NCI-H446 (cell line): ENCODE data around the gene IPO9.

Source experiments
- DNase-seq, 2 experiments: peaks; one replicate each; lab custom pipeline; 2025; lab: John Stamatoyannopoulos, UW

The IPO9 gene

DNA sequence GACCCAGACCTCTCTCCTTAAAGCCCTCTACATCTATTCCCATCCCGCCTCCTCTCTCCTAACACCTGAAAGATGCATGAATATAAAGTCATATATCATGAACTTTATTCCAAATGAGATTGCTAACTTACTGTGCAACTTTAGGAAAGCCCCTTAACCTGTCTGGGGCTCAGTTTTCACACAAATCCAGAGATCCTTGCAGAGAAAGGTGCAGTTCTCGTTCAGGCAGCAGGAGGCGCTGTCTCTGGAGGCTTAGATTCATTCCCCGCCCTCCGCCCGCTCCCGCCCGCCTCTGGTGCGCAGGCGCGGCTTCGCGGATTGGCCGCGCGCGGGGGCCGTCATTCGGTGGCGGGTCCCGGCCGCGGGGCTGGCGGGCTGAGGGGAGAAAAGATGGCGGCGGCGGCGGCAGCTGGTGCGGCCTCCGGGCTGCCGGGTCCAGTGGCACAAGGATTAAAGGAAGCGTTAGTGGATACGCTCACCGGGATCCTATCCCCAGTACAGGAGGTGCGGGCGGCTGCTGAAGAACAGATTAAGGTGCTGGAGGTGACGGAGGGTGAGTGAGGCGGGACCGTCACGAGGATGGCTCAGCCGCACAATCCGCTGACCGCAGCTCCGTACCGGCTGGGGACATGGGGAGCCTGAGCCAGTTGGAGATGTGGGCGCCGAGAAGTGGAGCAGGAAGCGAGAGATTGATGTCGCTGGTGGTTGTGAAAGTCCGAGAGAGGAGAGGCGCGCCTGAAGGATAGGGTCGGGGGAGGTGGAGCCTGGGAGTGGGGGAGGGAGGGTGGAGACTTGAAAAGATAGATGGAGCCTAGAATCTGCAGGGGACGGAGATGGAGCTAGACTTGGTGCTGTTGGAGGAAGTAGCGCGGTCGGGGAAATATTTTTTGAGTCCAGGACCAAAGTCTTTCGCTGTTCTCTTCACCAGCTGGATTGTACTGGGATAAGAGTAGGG, at the start of gene IPO9:
IPO9 (plus strand) TSS at position 338 of the 955 bp plus-strand sequence; CDS start at position 391, 53 bp downstream.
- DNase-seq, result peak; percentile 96 to 97

DNA sequence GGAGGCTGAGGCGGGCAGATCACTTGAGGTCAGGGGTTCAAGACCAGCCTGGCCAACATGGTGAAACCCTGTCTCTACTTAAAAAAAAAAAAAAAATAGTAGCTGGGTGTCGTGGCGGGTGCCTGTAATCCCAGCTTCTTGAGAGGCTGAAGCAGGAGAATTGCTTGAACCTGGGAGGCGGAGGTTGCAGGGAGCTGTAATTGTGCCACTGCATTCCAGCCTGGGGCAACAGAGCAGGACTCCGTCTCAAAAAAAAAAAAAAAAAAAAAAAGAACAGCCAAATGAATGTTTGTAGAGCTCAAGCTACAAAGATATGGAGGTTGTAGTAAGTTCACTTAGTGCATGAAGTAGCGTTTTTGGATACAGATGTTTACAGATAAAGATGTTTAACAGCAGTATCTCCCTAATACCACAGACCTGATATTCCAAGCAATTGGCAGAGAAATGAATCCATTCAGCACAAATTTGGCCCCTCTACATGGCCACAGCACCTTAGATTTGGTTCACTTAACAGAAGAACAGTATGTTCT, 49.5 kb upstream of the IPO9 start:
- no peak for DNase-seq

DNA sequence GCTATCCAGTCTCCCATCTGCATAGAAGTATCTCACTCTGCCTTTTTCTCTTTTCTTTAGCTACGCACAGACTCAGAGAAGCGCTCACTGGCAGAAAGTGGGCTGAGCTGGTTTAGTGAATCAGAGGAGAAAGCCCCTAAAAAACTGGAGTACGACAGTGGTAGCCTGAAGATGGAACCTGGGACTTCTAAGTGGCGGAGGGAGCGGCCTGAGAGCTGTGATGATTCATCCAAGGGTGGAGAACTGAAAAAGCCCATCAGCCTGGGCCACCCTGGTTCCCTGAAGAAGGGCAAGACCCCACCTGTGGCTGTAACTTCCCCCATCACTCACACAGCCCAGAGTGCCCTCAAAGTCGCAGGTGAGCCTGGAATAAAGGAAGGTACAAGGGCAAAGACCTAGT, 48.0 kb upstream of the IPO9 start:
- no peak for DNase-seq

DNA sequence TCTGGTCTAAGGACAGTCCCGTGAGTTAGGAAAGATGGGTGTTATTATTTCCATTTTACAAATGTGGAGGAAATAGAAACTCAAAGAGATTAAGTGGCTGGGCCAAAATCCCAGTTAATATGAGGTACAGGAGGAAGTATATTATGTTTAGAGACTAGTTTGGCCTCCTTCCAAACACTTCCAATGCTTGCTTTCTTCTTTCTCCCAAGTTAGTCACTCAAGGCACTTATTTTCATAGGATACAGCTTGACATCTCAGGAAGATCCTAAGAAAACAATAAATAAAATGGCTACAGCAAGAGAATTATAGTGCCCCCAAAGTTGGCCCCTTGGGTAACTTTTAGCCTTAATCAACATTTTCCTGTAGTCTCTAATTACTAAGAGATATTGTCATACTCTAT, 47.5 kb upstream of the IPO9 start:
- no peak for DNase-seq

DNA sequence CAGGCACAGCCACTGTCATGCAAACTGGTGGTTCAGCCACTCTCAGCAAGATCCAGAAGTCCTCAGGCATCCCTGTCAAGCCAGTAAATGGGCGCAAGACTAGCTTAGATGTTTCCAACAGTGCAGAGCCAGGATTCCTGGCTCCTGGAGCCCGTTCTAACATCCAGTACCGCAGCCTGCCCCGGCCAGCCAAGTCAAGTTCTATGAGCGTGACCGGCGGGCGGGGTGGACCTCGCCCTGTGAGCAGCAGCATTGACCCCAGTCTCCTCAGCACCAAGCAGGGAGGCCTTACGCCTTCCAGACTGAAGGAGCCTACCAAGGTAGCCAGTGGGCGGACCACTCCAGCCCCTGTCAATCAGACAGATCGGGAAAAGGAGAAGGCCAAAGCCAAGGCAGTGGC, 46.6 kb upstream of the IPO9 start:
- no peak for DNase-seq

DNA sequence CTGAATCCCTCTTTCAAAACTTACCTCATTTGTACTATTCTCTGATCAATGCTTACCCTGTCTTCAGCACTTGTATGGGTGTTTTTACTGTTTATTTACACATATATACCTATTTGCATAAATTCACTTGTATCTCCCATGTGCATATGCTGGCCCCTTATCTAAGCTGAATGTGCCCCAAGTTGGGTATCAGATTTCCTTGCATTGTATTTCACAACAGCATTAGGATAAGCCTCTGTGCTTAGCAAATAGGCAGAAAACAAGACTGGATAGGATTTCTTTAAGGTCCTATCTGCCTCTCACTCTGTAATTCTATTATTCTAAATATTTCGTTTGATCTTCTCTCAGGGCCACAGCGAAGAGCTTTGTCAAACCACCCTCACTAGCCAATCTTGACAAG, 45.9 kb upstream of the IPO9 start:
- no peak for DNase-seq

DNA sequence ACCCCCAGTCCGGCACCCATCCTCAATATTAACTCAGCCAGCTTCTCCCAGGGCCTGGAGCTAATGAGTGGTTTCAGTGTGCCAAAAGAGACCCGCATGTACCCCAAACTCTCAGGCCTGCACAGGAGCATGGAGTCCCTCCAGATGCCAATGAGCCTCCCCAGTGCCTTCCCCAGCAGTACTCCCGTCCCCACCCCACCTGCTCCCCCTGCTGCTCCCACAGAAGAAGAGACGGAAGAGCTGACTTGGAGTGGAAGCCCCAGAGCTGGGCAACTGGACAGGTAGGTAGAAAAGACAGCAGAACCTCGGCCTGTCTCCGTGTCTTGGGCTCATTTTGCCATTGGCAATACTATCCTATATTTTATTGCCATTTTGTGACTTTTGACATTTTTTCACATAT, 45.4 kb upstream of the IPO9 start:
- DNase-seq, result no peak

DNA sequence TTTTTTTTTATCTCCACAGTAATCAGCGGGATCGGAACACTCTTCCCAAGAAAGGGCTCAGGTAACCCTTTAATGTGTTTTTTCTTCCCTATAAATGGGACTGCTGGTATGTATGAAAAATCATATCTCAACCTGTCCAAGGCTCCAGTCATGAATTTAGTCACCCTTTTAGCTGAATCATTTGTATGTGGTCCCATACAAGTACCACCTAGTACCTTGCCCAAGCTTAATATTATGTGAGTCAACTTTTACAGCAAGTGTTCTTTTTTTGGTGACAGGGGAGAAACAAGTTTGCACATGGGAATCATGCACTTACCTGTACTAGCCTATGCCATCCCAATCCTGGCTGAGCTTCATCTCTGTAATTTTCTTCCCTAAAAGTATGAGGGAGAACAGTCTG, 43.7 kb upstream of the IPO9 start:
- DNase-seq, result no peak

DNA sequence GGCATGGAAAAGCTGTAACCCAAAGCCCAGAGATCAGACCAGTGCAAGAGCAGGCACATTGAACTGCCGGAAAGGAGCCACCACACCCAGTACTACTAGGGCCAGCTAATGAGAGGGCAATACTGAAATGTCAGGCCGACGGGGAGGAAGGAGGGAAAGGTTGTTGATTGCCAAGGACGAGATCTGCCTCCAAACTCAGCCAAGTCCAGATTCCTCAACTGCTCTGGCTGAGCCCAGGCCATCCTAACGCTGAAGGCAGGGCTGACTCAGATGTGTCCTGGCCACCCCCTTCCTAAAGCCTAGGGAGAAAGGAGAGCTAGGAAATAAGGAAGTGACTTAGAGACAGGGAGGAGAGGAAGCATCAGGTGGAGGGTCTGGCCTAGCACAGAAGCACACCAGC, 42.1 kb upstream of the IPO9 start:
- DNase-seq, result no peak

DNA sequence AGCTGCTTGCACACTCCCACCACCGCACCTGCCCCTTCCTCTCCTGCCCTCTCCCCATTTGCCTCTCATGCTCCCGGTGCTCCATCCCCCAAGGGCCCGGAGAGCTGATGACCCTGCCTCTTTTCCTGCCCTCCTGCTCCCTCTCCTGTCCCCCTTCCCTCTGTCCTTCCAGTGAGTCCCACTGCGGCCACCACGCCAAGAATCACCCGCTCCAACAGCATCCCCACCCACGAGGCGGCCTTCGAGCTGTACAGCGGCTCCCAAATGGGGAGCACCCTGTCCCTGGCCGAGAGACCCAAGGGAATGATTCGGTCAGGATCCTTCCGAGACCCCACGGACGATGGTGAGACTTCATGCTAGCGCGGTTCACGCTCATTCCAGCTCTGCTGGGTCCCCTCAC, 40.7 kb upstream of the IPO9 start:
- DNase-seq, result no peak

DNA sequence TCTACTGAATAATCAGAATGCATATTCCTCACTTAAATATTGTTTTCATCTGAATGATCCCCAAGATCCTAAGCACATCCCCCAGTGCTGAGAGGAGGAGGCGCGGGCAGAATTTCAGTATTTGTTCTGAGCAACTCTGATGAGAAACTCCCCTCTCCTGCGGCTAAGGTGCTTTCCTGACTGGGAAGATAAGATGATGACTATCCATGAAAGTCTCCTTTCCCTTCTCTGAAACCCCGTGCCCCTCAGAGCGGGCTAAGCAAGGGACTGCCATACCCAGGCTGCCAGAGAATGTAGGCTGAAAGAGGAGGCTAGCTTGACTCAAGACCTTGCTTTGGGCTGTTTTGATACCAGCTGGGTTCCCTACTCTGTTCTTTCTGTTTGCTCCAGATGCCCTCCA, 39.7 kb upstream of the IPO9 start:
- no peak for DNase-seq

DNA sequence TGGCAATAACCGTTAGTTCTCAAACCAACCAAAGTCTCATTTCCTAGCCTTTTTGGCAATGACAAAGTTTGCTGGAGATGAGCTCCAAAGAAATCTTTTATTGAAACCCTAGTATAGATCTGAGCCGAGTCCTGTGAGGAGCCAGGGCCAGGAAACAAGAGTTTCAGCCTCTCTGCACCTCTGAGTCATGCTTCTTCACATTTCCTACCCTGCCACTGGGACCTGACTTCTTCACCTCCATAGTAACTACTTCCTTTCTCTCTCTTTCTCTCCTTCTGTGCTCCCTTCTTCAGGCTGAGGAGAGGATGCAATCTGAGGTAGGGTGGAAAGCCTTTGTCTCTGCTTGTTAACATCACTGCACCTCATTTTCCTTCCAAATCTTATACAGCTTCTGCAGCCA, 38.7 kb upstream of the IPO9 start:
- DNase-seq, result peak in 1 of 2 experiments; percentile 48

DNA sequence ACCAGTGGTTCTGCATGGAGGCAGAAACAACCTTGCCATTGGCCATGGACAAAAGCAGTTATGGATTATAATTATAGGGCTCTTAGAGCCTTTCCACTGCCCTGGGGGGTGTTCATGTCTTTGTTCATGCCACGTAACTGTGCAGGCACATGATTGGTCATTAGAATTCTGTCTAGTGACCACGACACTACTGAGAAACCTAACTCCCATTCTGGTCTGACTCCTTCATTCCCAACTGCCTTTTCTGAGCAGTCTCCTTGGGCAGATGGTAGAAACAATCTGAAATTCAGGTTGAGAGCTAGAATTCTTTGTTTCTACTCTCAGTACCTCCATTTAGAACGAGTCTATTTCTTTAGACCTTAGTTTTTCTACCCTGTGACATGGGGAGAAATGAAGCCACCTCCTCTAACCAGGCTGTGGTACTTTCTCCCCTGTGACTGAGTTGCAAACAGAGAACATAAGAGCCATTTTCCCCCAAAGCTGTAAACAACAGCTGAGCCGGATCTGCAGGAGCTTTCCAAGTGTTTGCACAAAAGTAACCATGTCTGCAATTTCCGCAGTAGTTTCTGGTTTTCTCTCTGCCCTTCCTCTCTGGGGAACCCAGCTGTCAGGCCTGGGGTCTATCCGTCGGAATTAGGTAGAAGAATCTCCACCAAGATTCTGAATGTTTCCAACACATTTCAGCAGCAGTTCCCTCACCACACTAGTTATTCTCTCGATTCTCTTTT, 37.7 kb upstream of the IPO9 start:
- DNase-seq, result peak; percentile 61 to 67

DNA sequence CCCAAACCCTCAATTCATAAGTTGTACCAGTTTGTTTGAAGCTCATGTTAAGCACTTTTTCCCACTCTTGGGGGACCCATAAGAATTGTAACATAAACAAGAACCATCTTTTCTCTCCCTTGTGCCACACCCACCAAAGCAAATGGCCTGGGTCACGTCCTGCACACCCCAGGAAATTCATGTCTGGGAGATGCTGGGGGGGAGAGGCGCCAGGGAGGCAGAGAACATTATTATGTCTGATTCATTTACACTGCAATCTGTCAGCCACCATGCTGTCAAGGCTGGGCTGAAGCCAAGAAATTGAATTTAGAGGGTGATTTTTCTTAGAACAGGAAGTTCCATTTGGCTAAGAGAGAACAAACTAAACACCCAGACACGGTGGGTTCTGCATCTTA, 37.2 kb upstream of the IPO9 start:
- DNase-seq, result peak; percentile 87 to 88

DNA sequence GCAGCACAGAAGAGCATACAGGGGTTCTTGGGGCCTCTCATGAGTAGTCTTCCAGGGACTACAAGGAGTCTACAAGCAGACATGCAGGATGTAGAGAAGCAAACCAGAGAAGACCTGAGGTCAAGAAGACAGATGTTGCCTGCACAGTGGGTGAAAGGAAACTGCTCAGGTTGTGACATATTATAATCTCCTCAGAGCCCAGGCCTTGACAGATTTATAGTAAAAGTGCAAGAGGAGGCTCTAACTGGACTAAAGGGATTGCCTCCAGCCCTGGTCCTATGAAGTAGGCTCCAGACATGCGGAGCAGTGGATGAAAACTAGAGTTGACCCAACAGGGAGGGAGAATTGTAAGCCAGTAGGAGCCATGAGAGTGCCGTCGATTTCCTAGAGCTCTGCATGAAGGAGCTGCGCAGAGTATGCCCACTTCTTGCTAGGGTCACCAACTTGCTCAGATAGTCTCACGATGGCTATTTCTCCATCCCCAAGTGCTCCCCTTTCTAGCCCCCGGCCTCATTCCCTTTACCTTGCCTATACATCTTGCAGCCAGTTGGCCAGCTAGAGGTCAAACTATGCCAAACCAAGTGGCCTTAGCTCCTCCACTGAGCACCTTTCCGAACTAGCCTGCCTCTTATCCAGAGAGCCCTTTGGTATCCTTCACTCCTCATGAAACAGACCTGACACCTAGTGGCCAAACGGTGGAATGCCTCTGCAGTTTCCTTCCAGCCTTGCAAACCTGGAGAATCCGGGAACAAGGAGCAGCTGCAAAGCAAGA, 36.2 kb upstream of the IPO9 start:
- peak; percentile 73 to 89 for DNase-seq

DNA sequence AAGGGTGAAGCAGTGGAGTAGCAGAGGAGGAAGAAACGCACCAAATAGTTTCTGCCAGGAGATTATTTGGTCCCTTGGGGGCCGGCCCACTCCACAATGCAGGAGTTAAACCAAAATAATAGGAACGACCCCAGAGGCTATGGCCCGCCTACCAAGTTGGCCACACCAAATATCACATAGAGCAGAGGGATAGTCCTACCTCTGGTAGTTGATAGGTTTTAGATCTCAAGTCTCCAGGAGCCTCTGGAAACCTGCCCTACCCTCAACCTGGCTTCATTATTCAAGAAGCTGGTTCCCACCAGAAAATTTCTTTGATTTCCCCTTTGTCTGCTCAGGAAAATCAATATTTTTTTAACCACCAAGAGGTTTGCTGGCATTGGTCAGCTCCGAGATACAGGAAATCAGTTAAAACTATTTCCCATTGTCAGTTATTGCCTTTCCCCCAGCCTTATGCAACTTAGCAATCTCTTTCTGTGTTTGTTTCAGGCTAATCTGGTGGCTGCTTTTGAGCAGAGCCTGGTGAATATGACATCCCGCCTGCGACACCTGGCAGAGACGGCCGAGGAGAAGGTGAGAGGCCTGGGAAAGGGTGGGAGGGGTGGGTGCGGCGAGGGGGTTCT, 35.5 kb upstream of the IPO9 start:
- no peak for DNase-seq

DNA sequence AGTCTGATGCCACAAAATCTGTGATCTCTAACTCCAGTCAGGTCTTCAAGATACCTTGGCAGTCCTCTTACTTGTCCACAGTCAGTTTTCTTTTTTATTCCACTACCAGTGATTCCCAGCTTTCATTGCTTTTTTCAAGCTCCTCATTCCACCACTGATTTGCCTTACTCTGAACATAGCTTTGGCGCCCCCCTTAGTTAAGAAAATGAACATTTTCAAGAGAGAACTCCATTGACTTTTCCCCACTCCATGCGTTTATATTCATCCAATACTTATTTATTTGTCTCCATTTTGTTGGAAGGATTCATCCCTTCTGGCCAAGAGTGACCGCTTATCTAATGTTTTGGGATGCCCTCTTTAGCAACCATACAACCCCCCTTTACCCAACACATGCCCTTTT, 33.9 kb upstream of the IPO9 start:
- peak; percentile 13 to 44 for DNase-seq

DNA sequence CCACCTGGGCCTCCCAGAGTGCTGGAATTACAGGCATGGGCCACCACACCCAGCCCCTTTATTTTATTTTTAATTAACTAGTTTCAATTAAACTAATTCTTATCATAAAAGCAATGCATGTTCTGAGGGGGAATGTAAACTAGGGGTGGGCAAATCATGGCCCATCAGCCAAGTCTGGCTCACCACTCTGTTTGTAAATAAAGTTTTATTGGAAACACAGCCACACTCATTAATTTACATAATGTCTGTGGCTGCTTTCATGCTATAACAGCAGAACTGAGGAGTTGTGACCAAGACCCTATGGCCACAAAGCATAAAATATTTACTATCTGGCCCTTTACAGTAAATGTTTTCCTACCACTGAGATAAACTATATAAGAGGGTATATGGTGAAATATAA, 28.7 kb upstream of the IPO9 start:
- no peak for DNase-seq

DNA sequence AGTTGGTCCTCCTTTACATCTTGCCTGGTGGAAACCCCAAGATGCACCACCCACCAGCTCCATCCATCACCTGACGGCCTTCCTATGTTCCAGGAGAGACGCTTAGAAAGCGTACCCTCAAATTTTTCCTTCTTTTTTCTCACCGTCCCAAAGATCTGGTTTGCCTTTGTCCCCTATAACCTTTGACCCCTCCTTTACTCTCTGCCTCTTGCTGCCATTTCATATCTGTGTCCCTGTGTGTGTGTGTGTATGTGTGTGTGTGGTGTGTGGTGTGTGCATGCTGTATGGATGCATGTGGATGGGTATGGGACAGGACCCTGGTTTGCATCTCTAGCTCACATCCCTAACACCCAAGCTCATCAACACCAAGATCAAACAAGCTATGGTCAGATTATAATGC, 22.2 kb upstream of the IPO9 start:
- DNase-seq, result no peak

DNA sequence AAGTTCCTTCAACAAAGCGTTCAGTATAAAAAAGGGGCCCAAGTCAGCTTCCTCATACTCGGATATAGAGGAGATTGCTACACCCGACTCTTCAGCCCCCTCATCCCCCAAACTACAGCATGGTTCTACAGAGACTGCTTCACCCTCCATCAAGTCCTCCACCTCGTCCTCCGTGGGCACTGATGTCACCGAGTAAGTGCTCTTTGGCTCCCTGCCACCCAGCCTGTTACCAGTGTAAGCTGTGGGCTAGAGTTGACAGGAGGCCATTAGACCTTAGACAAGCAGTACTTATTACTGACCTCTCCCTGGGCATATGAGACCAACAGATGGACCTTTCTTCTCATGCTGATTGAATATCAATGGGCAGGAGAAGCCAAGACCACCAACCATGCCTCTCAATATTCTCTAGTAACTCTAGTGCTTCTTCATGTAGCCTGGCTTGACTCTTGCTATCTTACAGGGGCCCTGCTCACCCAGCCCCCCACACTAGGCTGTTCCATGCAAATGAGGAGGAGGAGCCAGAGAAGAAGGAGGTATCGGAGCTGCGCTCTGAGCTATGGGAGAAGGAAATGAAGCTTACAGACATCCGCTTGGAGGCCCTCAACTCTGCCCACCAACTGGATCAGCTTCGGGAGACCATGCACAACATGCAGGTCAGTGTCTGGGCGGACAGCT, 20.9 kb upstream of the IPO9 start:
- DNase-seq, result no peak

DNA sequence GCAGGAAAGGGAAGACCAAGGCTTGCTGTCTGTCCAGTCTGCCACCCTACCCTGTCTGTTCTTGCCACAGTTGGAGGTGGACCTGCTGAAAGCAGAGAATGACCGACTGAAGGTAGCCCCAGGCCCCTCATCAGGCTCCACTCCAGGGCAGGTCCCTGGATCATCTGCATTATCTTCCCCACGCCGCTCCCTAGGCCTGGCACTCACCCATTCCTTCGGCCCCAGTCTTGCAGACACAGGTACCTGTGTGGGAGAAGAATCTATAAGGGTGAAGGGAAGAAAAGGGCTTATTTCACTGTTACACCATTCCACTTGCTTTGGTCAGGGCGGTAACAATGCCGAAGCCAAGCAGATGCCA, 20.3 kb upstream of the IPO9 start:
- no peak for DNase-seq
